CD4-positive, alpha-beta T cell (primary cell): ENCODE results near the gene SULT4A1. TPM values are rescaled to one million over a fixed set of nuclear protein-coding genes. Genes with fewer than 3 reads are reported as not detected.

ENCODE experiments used
- ATAC-seq: fragments of 200-7000 bp; cut with Tn5 transposase; one replicate; pipeline ENCODE4 v1.10.0; 2022; ENCODE audit warnings: mild to moderate bottlenecking; ENCODE audit not compliant: poor library complexity
- CTCF ChIA-PET: fragments of 350-600 bp; sonication (Branson Sonifier 250); formaldehyde crosslinking; loops from one replicate; lab custom pipeline; 2021; ENCODE audit warnings: antibody characterized with exemption, inconsistent platforms; lab: Charles Lee
- POLR2A ChIA-PET: fragments of 350-600 bp; sonication (Branson Sonifier 250); formaldehyde crosslinking; loops from one replicate; lab custom pipeline; 2021; ENCODE audit warnings: antibody characterized with exemption, inconsistent platforms; lab: Charles Lee
- DNase-seq, 14 experiments: peaks; one replicate each; pipeline ENCODE4 v3.0.0-alpha.2; 2013 to 2020; ENCODE audit warnings: mixed read lengths in 2 of 14
- H3K27ac ChIP-seq, 2 donors: one replicate each; pipeline versions ENCODE4 v1.5.1 to v1.7.0; 2013; ENCODE audit warnings: low read length in 2 of 2, low read depth in 1 of 2, mild to moderate bottlenecking in 1 of 2
- H3K27me3 ChIP-seq, 2 experiments: 1 replicate in 1 of 2; 2 replicates in 1 of 2; pipeline versions ENCODE4 v1.6.1 to v1.7.0; 2013; ENCODE audit warnings: low read length in 2 of 2, control low read depth in 1 of 2, mild to moderate bottlenecking in 1 of 2, moderate library complexity in 1 of 2; ENCODE audit not compliant: insufficient read depth in 2 of 2, control insufficient read depth in 1 of 2
- H3K36me3 ChIP-seq: one replicate; pipeline ENCODE4 v1.6.1; 2013; ENCODE audit warnings: low read length, control low read depth; ENCODE audit not compliant: insufficient read depth
- H3K4me1 ChIP-seq: one replicate; pipeline ENCODE4 v1.6.1; 2013; ENCODE audit warnings: low read length, control low read depth; ENCODE audit not compliant: insufficient read depth
- H3K4me3 ChIP-seq: one replicate; pipeline ENCODE4 v1.5.1; 2013; ENCODE audit warnings: mild to moderate bottlenecking, low read length, moderate library complexity
- H3K9me3 ChIP-seq, 2 experiments: 1 replicate in 1 of 2; 2 replicates in 1 of 2; pipeline versions ENCODE4 v1.6.1 to v1.7.0; 2013; ENCODE audit warnings: low read length in 2 of 2, mild to moderate bottlenecking in 2 of 2, control low read depth in 1 of 2, moderate library complexity in 1 of 2; ENCODE audit not compliant: control insufficient read depth in 1 of 2, insufficient read depth in 1 of 2
- H3K27ac Mint-ChIP-seq: one replicate; pipeline ENCODE4 v1.8.0; 2020; ENCODE audit warnings: mixed read lengths
- H3K27me3 Mint-ChIP-seq: one replicate; pipeline ENCODE4 v1.8.0; 2021; ENCODE audit warnings: mixed read lengths
- H3K36me3 Mint-ChIP-seq: one replicate; pipeline ENCODE4 v1.8.0; 2021; ENCODE audit warnings: low read depth, mixed read lengths
- H3K4me1 Mint-ChIP-seq: one replicate; pipeline ENCODE4 v1.8.0; 2021; ENCODE audit warnings: low read depth, mixed read lengths
- H3K4me3 Mint-ChIP-seq: one replicate; pipeline ENCODE4 v1.8.0; 2020; ENCODE audit warnings: mild to moderate bottlenecking, mixed read lengths
- H3K9me3 Mint-ChIP-seq: one replicate; pipeline ENCODE4 v1.8.0; 2020; ENCODE audit warnings: mixed read lengths
- CTCF ChIP-seq: fragments of 200-600 bp; IDR thresholded peaks from one replicate; pipeline ENCODE4 v1.8.0; 2022; ENCODE audit warnings: antibody characterized with exemption, mild to moderate bottlenecking
- intact Hi-C, 2 experiments: fragments of 100-400 bp; cut with DNase I in 1 of 2; cut with micrococcal nuclease in 1 of 2; formaldehyde crosslinking; loops; one replicate each; pipeline versions ENCODE4 v1.15.1 to v1.9.0; 2023 to 2025; cut with DNase I, micrococcal nuclease
- total RNA-seq, 174 experiments: library from RNA in 2 of 174; stranded (reverse) in 2 of 174; gene quantifications; one replicate each; pipeline ENCODE4 v1.2.3 and lab custom pipeline; 2021 to 2026

The SULT4A1 gene
- total RNA-seq, 2 experiments from 2014 or later: not detected

DNA sequence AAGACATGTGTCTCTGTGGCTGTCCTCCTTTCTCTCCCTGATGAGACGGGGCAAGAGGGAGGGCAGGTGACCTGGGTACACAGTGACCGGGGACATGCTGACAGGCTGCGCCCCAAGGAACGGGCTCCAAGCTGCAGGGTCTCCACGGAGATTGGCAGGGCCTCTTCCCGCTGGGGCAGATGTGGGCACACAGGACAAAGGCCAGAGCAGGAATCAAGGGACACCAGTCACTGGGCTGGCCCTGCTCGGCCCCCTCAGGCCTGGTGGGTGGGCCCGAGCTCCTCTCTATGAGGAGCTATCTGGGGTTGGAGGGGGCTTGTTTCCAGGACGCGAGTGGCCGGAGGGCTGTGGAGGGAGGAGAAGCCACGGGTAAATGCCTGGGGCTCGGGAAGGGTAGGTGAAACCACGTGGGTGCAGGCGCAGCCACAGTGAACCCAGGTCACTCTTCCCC lies 18.3 kb upstream of the SULT4A1 start:
- Mint-ChIP-seq H3K36me3 (no peaks in the 10 kb centered on the region), H3K27ac (no peak overlapping the region), H3K27me3 (peaks cover 38% of the 10 kb centered on the region), H3K9me3 (no peaks in the 10 kb centered on the region), H3K4me3 (no peak overlapping the region), H3K4me1 (no peaks in the 10 kb centered on the region)
- DNase-seq (no peak), ATAC-seq (no peak)
- no peak for TF ChIP-seq CTCF
- Histone ChIP-seq H3K4me3 (no peak overlapping the region), H3K36me3 (no peaks in the 10 kb centered on the region), H3K9me3 (peaks cover 0 to 4% of the 10 kb centered on the region in 2 experiments), H3K27me3 (peaks cover 3 to 15% of the 10 kb centered on the region in 2 experiments), H3K4me1 (peaks cover 3% of the 10 kb centered on the region), H3K27ac (no peak overlapping the region)
- POLR2A ChIA-PET: no interaction called here
- intact Hi-C loops: loop anchor here in 1 of 2 experiments (10.0 kb wide), 1 partner anchor 744 kb away; no protein-coding TSS in a partner anchor
- CTCF ChIA-PET: no interaction called here

GRCh38 chr22:43879901-43880540 lies 17.7 kb upstream of the SULT4A1 start:
- DNase-seq (no peak), ATAC-seq (no peak)
- Mint-ChIP-seq H3K9me3 (no peaks in the 10 kb centered on the region), H3K27me3 (peaks cover 43% of the 10 kb centered on the region), H3K27ac (no peak overlapping the region), H3K4me1 (no peaks in the 10 kb centered on the region), H3K36me3 (no peaks in the 10 kb centered on the region), H3K4me3 (no peak overlapping the region)
- Histone ChIP-seq H3K27ac (no peak overlapping the region), H3K9me3 (no peaks in the 10 kb centered on the region), H3K27me3 (peaks cover 3 to 15% of the 10 kb centered on the region in 2 experiments), H3K4me1 (peaks cover 3% of the 10 kb centered on the region), H3K4me3 (no peak overlapping the region), H3K36me3 (no peaks in the 10 kb centered on the region)
- CTCF ChIA-PET: no interaction called here
- no peak for TF ChIP-seq CTCF
- POLR2A ChIA-PET: no interaction called here
- intact Hi-C loops: loop anchor here in 1 of 2 experiments (10.0 kb wide), 1 partner anchor 745 kb away; no protein-coding TSS in a partner anchor

DNA sequence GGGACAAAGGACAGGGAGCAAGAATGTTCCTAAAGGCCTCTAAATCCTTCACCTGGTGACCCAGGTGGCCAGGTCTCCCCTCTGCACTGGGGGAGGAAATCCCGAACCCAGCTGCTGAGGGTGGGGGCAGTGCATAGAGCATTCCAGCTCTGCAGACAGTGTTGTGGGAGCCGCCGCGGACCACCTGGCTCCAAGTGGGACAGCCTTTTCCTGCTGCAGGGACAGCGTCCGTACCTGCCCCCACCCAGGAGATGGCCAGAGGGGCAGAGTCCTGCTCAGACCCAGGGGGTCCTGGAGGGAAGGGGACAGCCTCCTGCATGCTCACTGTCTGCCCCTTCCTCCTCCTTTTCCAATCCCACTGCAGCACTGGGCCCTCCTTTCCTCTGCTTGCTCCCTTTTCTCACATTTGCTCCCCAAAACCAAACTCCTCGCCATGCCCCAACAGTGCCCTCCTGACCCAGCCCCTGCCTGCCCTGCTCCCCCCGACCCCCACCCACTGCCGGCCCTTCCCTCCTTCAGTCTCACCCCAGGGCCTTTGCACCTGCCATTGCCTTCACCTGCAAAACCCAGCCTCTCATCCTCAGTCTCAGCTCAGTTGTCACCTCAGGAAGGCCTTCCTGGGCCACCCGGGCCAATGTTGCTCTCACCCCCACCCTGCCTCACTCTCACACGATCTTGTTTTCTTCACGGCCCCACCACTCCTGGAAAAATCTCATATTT lies 16.7 kb upstream of the SULT4A1 start:
- intact Hi-C loops: no loop called here
- POLR2A ChIA-PET: no interaction called here
- no peak overlapping the region for H3K27ac Mint-ChIP-seq
- no peak for ATAC-seq
- H3K4me1 ChIP-seq: no peaks in the 10 kb centered on the region
- H3K9me3 ChIP-seq: no peaks in the 10 kb centered on the region
- H3K4me1 Mint-ChIP-seq: no peaks in the 10 kb centered on the region
- peaks cover 7 to 15% of the 10 kb centered on the region in 2 experiments for H3K27me3 ChIP-seq
- H3K36me3 Mint-ChIP-seq: no peaks in the 10 kb centered on the region
- no peak for DNase-seq
- H3K9me3 Mint-ChIP-seq: no peaks in the 10 kb centered on the region
- TF ChIP-seq CTCF: no peak
- H3K27ac ChIP-seq: no peak overlapping the region
- no peaks in the 10 kb centered on the region for H3K36me3 ChIP-seq
- H3K27me3 Mint-ChIP-seq: peaks cover 51% of the 10 kb centered on the region
- no peak overlapping the region for H3K4me3 ChIP-seq
- CTCF ChIA-PET: no interaction called here
- no peak overlapping the region for H3K4me3 Mint-ChIP-seq
